Tongue (tissue), 2 donors: Measurements from ENCODE around the gene STX16. TPM values are rescaled to one million over a fixed set of nuclear protein-coding genes. Genes with fewer than 3 reads are reported as not detected.

ENCODE experiments used
- DNase-seq: peaks from one replicate; pipeline ENCODE4 v3.0.0-alpha.2; 2015
- total RNA-seq: library from RNA; depleted of rRNA; stranded (reverse); fragments of >200 nt; gene quantifications from one replicate; pipeline ENCODE4 v1.2.3, GENCODE V29; 2014

Gene STX16
- total RNA-seq, 1 donor from 2014 or later, result 67.5 TPM

- DNase-seq, result no peak
These were observed 59.6 kb downstream of the STX16 start for GRCh38 chr20:58710481-58711265.

- DNase-seq, result no peak
These were observed 60.4 kb downstream of the STX16 start for GRCh38 chr20:58711266-58712051.

GRCh38 chr20:58712151-58712791, 61.2 kb downstream of the STX16 start:
- no peak for DNase-seq

- no peak for DNase-seq
These were observed 62.0 kb downstream of the STX16 start for GRCh38 chr20:58712806-58713731.

- no peak for DNase-seq
These were observed 62.8 kb downstream of the STX16 start for GRCh38 chr20:58713801-58714339.

GRCh38 chr20:58714340-58714922, 63.3 kb downstream of the STX16 start:
- DNase-seq, result no peak

- DNase-seq, result no peak
These were observed 63.9 kb downstream of the STX16 start for GRCh38 chr20:58714923-58715351.

GRCh38 chr20:58715391-58715800, 64.3 kb downstream of the STX16 start:
- no peak for DNase-seq

- no peak for DNase-seq
These were observed 64.9 kb downstream of the STX16 start for GRCh38 chr20:58715801-58716475.

- DNase-seq, result peak; percentile 52
These were observed 65.6 kb downstream of the STX16 start for GRCh38 chr20:58716476-58717277.

- DNase-seq, result no peak
These were observed 66.4 kb downstream of the STX16 start for GRCh38 chr20:58717278-58718091.

- no peak for DNase-seq
These were observed 67.1 kb downstream of the STX16 start for GRCh38 chr20:58718121-58718563.

GRCh38 chr20:58718729-58719128, 67.6 kb downstream of the STX16 start:
- DNase-seq, result no peak

- DNase-seq, result no peak
These were observed 68.2 kb downstream of the STX16 start for GRCh38 chr20:58719258-58719657.

GRCh38 chr20:58719971-58720371, 68.9 kb downstream of the STX16 start:
- DNase-seq, result no peak

DNA sequence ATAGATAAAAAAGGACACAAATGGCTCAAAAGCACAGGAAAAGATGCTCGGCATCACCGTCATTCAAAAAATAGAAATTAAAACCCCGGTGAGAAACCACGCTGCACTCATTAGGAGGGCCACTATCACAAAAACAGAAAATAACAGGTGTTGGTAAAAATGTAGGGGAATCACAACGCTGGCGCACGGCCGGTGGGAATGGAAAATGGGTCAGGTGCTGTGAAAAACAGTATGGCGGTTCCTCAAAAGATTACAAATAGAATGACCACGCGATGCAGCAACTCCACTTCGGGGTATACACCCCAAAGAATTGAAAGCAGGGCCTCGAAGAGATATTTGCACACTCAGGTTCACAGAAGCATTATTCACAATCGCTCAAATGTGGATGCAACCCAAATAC, 69.8 kb downstream of the STX16 start:
- DNase-seq, result no peak

DNA sequence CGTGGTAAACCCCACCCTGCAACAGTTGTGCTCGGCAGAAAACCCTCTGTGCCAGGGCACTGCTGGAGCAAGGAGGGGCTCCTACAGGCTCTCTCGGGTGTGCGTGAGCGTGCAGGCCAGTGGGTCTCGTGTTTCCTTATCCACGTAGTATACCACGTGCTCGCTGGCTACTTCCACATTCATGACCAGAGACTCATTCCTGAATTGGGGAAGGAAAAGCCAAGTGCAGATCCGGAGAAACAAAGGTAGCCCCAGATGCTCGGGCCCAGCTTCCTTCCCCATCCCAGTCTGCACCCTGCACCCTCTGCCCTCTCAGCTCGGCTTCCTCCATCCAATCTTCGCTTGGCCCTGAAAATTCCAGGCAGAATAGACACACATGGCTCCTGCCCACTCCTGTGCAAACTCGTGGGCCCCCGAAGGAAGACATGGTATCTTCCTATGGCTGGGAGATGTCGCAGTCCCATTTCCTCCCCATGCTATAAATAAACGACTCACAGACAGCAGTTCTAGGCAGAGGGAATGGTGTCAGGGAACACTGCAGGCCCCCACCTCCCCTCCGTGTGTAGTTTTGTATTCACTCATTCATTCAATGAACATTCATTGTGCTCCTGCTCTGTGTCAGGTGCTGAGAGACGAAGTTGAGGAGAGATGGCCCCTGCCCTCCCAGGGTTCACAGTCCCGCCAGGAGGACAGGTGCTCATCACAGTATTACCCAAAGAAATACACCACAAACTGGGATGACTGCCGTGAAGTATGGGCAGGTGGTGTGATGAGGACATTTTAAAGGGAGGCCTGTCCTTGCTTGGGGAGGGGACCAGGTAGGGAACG, 71.1 kb downstream of the STX16 start:
- DNase-seq, result no peak
